GM18909 (cell line): ENCODE results near the gene ANAPC1.
"Not testable (repeated sequence)": the region's sequence is repeated elsewhere in the genome, so short reads cannot be mapped to it uniquely, and the experiment has no call there.

Experiments used
- ATAC-seq: cut with Tn5 transposase; IDR thresholded peaks from one replicate; pipeline ENCODE4 v1.9.1; 2021; ENCODE audit warnings: mild to moderate bottlenecking; ENCODE audit not compliant: unreplicated experiment, poor library complexity

The ANAPC1 gene

GRCh38 chr2:111748429-111748828 lies 135.6 kb downstream of the ANAPC1 start:
- ATAC-seq = not testable (repeated sequence)

- peak; percentile 78 for ATAC-seq
Measured at GRCh38 chr2:111747410-111748115, 136.4 kb downstream of the ANAPC1 start.

GRCh38 chr2:111744751-111745150 lies 139.2 kb downstream of the ANAPC1 start:
- not testable (repeated sequence) for ATAC-seq

GRCh38 chr2:111741517-111741916 lies 142.5 kb downstream of the ANAPC1 start:
- ATAC-seq = not testable (repeated sequence)

- peak; percentile 59 for ATAC-seq
Measured at GRCh38 chr2:111735838-111736721, 147.9 kb downstream of the ANAPC1 start.

GRCh38 chr2:111735420-111735819 lies 148.6 kb downstream of the ANAPC1 start:
- ATAC-seq = not testable (repeated sequence)

- not testable (repeated sequence) for ATAC-seq
Measured at GRCh38 chr2:111729812-111730458, 154.1 kb downstream of the ANAPC1 start.

- not testable (repeated sequence) for ATAC-seq
Measured at GRCh38 chr2:111727611-111728110, 156.3 kb downstream of the ANAPC1 start.

- peak; percentile 50 for ATAC-seq
Measured at GRCh38 chr2:111725742-111726141, 158.3 kb downstream of the ANAPC1 start.

- not testable (repeated sequence) for ATAC-seq
Measured at GRCh38 chr2:111719610-111720009, 164.4 kb downstream of the ANAPC1 start.
